ENCODE data around the gene RCOR2.

GRCh38 chr11:63918507-63919191, 1.7 kb upstream of the RCOR2 start:
- TF ChIP-seq CTCF (IDR thresholded peaks at IDR 0.05; ENCODE audit: low read length), result no peak
- TF ChIP-seq EZH2 (IDR thresholded peaks at IDR 0.05; ENCODE audit: borderline replicate concordance, low read length), result no peak

All from OCI-LY1 (cell line).